22Rv1 (cell line): ENCODE measurements around the gene PTBP1.

Source experiments
- CTCF ChIP-seq: fragments of 450-650 bp; IDR thresholded peaks from 2 replicates; pipeline ENCODE4 v1.5.1; 2017; ENCODE audit warnings: mild to moderate bottlenecking
- ZFX ChIP-seq: fragments of 450-650 bp; IDR thresholded peaks from 2 replicates; pipeline ENCODE4 v1.6.1; 2017; ENCODE audit warnings: antibody characterized with exemption, borderline replicate concordance

DNA sequence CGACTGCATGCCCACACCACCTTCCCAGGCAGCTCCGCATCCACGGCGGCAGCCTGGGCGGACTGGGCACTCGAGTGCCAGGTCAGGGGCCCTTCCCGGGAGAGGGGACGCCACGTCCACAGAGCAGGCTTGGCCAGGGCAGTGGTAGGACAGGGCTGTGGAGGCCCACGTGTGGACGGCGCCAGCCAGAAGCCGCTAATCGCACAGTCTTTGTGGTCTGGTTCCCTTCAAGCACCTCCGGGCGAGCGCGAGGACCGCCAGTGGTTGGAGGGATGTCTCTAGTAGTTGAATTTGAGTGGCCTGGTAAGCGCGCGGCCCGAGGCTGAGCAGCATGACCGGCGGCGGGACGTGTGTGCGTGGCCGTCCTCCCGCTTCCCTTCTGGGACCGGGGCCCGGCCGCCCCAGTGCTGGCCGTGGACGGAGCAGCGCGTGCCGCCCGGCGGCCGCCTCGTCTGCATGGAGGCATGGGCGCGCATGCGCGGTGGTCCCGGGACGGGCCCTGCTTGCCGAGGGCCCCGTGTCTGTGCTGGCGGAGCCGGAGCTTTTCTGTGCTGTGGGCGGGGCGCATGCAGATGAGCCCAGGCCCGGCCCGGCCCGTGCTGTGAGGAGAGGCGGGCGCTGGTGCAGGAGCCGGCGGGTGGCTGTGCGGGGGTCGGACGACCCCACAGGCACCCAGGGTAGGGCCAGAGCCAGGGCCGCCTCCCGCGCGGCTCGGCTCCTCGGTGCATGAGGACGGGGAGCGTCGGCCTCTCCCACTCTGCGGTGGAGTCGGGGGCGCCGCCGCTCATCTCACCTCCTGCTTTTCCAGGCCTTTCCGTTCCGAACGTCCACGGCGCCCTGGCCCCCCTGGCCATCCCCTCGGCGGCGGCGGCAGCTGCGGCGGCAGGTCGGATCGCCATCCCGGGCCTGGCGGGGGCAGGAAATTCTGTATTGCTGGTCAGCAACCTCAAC is 8.6 kb downstream of the PTBP1 start:
- no peak for TF ChIP-seq CTCF
- TF ChIP-seq ZFX, result no peak
